Astrocyte of the cerebellum (primary cell): ENCODE data around the gene ADAMTS2.
A peak's percentile ranks its signal among the peaks of the same experiment; 100 is the strongest.

Experiments used
- DNase-seq: peaks from one replicate; pipeline ENCODE4 v3.0.0-alpha.2; 2011; ENCODE audit warnings: low read depth
- H3K4me3 ChIP-seq: 2 replicates; pipeline ENCODE4 v1.5.1; 2011; ENCODE audit warnings: mild to moderate bottlenecking, low read depth, low read length, moderate library complexity
- in situ Hi-C: cut with HindIII; loops from 2 replicates; pipeline ENCODE4 v1.10.0; 2017; ENCODE audit warnings: low sequenced_read_pairs
- TF ChIP-seq, protein P1 (sequence below): IDR thresholded peaks from 2 replicates; pipeline ENCODE4 v1.5.1; 2012; ENCODE audit warnings: low read length, low read depth, moderate library complexity, mild to moderate bottlenecking; ENCODE audit errors: missing control alignments

Gene ADAMTS2

DNA sequence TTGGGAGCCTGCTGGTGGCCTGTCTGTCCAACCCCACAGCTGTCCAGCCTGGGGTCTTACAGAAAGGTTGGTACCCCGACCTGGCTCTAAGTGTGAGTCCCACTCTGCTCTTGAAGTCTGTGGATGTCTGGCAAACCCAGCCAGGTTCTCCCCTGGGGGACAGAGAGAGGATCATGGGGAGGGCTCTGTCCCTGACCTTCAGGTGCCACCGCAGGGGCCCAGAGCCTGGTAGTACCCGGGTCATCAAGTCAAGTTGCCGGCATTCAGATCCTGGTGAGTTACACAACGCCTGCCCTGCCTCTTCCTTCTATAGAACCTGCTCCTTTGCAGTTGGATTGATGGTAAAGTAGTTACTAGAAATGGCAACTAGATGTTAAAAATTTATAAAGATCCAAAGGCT, 66.7 kb downstream of the ADAMTS2 start:
- TF ChIP-seq, protein P1, sequence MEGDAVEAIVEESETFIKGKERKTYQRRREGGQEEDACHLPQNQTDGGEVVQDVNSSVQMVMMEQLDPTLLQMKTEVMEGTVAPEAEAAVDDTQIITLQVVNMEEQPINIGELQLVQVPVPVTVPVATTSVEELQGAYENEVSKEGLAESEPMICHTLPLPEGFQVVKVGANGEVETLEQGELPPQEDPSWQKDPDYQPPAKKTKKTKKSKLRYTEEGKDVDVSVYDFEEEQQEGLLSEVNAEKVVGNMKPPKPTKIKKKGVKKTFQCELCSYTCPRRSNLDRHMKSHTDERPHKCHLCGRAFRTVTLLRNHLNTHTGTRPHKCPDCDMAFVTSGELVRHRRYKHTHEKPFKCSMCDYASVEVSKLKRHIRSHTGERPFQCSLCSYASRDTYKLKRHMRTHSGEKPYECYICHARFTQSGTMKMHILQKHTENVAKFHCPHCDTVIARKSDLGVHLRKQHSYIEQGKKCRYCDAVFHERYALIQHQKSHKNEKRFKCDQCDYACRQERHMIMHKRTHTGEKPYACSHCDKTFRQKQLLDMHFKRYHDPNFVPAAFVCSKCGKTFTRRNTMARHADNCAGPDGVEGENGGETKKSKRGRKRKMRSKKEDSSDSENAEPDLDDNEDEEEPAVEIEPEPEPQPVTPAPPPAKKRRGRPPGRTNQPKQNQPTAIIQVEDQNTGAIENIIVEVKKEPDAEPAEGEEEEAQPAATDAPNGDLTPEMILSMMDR: no peak
- no peak overlapping the region for H3K4me3 ChIP-seq
- DNase-seq: no peak
- in situ Hi-C loops: no loop called here

DNA sequence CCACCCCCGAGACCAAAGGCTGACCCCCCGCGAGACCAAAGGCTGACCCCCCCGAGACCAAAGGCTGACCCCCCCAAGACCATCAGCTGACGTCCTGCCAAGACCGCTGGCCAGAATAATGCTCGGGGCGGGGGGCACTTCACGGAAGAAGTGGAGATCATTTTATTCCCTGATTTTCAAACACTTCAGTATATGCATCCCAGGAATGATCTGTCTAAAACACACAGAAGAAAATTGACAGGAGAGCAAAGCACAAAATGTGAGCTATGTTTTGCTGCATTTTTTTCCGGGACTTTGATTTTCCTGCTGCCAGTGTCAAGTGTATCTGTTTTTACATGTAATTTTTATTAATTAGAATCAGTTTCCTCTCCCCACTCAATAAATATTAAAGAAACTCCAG, 67.1 kb downstream of the ADAMTS2 start:
- TF ChIP-seq, protein P1: no peak
- in situ Hi-C loops: no loop called here
- H3K4me3 ChIP-seq: no peak overlapping the region
- DNase-seq: no peak

DNA sequence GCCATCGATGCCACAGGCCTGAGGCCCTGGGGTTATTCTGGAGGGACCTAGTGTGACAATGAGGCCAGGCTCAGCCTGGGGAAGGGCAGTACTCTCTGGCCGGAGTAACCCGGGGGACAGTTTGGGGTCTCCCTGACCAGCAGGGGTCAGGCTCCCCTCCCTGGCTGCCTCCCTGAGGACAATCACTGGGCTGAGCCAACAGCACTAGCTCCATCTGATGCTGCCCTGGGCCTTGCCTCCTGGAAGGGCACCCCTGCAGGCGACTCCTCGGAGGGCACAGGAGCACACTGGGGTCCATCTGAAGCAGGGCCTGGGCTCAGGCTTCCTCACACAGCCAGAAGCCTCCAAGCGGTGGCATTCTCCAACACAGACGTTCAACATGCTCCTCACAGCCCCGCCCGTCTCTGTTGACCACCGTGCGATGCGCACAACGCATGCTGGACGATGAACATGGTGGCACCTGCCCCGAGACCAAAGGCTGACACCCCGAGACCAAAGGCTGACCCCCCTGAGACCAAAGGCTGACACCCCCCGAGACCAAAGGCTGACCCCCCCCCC, 68.3 kb downstream of the ADAMTS2 start:
- DNase-seq: no peak
- in situ Hi-C loops: no loop called here
- TF ChIP-seq, protein P1: no peak
- H3K4me3 ChIP-seq: no peak overlapping the region

DNA sequence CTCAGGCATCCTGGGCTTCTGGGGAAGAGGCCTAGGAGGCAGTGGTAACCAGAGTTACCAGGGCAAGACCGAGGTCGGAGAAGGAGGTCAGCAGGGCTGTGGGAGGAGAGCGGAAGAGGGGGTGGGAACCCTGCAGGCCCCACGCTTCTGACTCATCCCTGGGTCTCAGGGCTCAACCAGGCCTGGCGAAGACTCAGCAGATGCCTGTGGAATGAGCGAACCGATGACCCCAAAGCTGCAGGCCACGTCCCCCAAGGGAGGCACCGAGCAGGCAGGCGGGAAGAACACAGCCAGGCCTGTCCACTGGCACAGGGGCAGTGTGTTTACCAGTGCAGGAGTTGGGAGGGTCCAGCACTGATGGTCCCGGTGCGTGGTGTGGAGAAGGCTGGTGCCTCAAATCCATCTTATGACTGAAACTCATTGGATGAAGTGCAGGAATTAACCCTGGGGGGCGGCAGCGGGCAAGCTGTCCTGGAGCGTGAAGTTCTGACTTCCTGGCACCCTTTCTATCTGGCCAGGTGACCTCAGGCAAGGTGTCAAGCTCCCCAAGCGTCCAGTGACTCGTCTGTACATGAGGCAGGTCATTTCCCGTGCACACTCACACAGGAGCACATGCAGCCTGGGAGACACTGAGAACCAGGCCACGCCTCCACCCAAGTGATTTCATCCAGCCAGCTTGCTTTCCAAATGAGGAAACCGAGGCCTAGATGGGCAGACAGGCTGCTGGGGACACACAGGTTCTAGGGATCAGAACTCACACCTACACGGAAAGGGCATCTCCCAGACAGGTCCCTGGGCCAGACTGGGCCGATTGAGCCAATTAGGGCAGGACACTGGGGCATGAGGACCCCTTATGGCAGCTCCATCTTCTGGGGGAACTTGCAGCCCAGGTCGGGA, 69.1 kb downstream of the ADAMTS2 start:
- TF ChIP-seq, protein P1: no peak
- in situ Hi-C loops: no loop called here
- no peak overlapping the region for H3K4me3 ChIP-seq
- DNase-seq: peak; percentile 77

DNA sequence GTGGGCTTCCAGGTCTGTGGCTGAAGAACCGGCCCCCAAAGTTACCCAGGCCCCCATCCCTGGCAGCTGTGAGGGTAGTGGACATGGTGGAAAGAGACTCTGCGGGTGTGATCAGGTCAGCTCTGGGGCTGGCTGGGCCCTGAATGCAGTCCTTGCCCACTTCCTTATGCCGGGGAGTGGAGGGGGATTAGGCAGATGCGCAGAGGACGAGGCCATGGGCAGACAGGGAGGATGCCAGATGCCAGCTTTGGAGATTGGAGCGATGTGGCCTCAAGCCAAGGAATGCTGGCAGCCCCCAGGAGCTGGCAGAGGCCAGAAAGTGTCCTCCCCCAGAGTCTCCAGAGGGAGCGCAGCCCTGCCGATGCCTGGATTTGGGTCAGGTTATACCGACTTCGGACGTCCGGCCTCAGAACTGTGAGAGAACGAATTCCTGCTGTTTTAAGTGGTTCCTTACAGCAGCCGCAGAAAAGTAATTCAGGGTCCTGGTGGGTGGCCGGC, 69.8 kb downstream of the ADAMTS2 start:
- TF ChIP-seq, protein P1: no peak
- no peak overlapping the region for H3K4me3 ChIP-seq
- in situ Hi-C loops: no loop called here

DNA sequence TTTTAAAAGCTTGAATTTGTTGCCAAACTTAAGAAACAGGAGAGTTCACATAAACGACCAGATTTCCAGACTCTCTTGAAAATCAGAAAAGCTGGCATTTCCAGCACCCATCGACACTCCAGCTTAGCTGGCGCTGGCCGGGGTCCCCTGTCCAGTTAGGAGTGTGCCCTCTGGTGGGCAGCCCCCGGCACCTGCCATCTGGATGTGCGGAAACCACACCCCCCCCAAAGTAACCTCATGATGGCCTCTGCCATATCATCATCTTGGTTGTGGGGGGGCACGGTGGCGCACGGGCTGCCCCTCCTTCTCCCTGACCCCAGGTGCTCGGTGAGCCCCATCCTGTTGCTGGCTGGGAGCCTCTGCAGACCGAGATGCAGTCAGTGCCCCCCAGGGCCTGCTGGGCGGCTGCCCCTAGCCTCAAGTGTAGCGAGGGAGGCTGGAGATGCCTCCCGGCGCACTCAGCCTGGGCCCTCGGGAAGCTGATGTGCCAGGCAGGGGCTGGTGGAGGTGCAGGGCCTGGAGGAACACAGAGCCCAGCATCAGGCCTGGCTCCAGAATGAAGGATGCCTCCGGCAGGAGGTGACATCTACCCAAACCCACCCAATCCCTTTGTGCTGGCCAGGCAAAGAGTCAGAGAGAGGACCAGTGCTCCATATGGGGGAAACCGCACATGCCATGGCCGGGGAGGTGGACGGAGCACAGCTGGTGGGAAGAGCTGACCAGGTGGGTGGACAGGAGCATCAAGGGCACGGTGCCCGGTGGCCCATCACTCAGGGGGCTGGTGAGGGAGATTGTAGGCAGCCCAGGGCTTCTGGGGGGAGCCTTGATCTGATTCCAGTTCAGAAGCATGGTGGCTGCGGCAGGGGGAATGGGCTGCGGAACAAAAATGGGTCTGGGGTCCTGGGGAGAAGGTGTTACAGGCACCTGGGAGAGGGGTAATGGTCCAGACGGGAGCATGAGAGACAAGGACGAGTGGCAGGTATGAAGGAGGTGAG, 70.6 kb downstream of the ADAMTS2 start:
- TF ChIP-seq, protein P1: peak; percentile 25
- DNase-seq: no peak
- no peak overlapping the region for H3K4me3 ChIP-seq
- in situ Hi-C loops: no loop called here

More for the DNA sequence above, 69.8 kb downstream of the ADAMTS2 start:
- no peak for DNase-seq
